Right atrium auricular region (tissue), 2 donors: ENCODE results near the gene ERC2. TPM values are rescaled to one million over a fixed set of nuclear protein-coding genes. Genes with fewer than 3 reads are reported as not detected.

ENCODE experiments used
- DNase-seq: peaks from one replicate; pipeline ENCODE4 v3.0.0-alpha.2; 2019; ENCODE audit warnings: low spot score
- H3K27ac ChIP-seq, 2 donors: fragments of 200-600 bp; sonication (generic); 1 replicate in 1 of 2; 2 replicates in 1 of 2; pipeline ENCODE4 v1.5.1; 2016 to 2019
- H3K27me3 ChIP-seq, 2 donors: fragments of 200-600 bp; sonication (generic); one replicate each; pipeline versions ENCODE4 v1.5.1 to v1.6.0; 2017 to 2019
- H3K36me3 ChIP-seq: fragments of 200-600 bp; sonication (generic); one replicate; pipeline ENCODE4 v1.5.1; 2016
- H3K4me1 ChIP-seq, 2 donors: fragments of 200-600 bp; sonication (generic); one replicate each; pipeline versions ENCODE4 v1.5.1 to v1.6.0; 2017 to 2019
- H3K4me3 ChIP-seq, 2 donors: fragments of 200-600 bp; sonication (generic); 1 replicate in 1 of 2; 2 replicates in 1 of 2; pipeline ENCODE4 v1.5.1; 2017 to 2019; ENCODE audit warnings: mild to moderate bottlenecking in 1 of 2, moderate library complexity in 1 of 2
- H3K9me3 ChIP-seq, 2 donors: fragments of 200-600 bp; sonication (generic); one replicate each; pipeline ENCODE4 v1.5.1; 2019
- total RNA-seq, 2 donors: library from RNA; depleted of rRNA; stranded (reverse); fragments of >200 nt; gene quantifications; one replicate each; pipeline ENCODE4 v1.1.0, GENCODE V29; 2016
- TF ChIP-seq, protein P1 (sequence below), 2 donors: fragments of 200-600 bp; sonication (generic); IDR thresholded peaks; one replicate each; pipeline ENCODE4 v1.5.1; 2019; ENCODE audit warnings: antibody characterized with exemption in 2 of 2

ERC2 gene
- total RNA-seq, 2 donors from 2014 or later = 2.9 to 4.0 TPM

DNA sequence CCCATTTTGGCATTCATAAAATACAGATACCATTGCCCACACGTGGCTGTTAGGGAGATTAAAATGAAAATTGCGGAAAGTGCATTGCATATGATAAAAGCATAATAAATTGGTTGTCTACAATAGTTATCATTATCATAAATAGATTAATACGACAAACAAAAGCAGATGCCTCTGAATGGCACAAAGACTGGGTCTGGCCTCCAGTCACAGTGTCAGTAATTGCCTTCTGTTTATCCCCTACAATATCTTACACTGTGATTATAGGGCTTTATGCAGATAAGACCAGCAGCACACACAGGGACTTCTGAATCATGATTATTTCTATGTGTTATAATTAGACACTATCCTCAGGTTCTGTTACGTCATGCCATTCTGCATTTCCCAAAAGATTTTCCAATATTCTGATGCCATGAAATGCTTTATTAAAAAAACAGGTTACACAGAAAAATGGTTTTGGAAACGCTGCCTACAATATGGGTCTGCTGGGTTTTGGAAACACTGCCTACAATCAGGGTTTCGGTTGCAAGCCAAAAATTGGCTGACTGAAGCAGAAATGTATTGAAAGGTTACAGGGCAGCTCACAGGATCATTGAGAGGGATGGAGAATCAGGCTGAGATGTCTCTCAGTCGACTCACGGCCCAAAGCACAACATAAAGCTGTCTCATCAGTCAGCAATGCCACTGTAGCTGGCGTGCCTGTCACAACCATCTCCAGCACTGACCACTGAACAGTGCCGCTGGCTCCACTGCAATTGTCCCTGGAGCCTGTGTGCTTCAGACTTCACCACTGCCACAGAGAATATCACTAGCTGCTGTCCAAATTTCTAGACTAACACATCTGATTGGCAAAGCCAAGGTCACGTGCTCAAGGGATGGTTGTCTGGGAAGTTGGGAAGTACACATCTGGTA lies 248.1 kb downstream of the ERC2 start:
- no peaks in the 10 kb centered on the region for H3K36me3 ChIP-seq
- DNase-seq = no peak
- no peaks in the 10 kb centered on the region for H3K27me3 ChIP-seq
- no peak overlapping the region for H3K4me3 ChIP-seq
- no peaks in the 10 kb centered on the region for H3K4me1 ChIP-seq
- no peaks in the 10 kb centered on the region for H3K9me3 ChIP-seq
- TF ChIP-seq, protein P1, sequence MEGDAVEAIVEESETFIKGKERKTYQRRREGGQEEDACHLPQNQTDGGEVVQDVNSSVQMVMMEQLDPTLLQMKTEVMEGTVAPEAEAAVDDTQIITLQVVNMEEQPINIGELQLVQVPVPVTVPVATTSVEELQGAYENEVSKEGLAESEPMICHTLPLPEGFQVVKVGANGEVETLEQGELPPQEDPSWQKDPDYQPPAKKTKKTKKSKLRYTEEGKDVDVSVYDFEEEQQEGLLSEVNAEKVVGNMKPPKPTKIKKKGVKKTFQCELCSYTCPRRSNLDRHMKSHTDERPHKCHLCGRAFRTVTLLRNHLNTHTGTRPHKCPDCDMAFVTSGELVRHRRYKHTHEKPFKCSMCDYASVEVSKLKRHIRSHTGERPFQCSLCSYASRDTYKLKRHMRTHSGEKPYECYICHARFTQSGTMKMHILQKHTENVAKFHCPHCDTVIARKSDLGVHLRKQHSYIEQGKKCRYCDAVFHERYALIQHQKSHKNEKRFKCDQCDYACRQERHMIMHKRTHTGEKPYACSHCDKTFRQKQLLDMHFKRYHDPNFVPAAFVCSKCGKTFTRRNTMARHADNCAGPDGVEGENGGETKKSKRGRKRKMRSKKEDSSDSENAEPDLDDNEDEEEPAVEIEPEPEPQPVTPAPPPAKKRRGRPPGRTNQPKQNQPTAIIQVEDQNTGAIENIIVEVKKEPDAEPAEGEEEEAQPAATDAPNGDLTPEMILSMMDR (IDR thresholded peaks at IDR 0.05) = no peak
- no peak overlapping the region for H3K27ac ChIP-seq

DNA sequence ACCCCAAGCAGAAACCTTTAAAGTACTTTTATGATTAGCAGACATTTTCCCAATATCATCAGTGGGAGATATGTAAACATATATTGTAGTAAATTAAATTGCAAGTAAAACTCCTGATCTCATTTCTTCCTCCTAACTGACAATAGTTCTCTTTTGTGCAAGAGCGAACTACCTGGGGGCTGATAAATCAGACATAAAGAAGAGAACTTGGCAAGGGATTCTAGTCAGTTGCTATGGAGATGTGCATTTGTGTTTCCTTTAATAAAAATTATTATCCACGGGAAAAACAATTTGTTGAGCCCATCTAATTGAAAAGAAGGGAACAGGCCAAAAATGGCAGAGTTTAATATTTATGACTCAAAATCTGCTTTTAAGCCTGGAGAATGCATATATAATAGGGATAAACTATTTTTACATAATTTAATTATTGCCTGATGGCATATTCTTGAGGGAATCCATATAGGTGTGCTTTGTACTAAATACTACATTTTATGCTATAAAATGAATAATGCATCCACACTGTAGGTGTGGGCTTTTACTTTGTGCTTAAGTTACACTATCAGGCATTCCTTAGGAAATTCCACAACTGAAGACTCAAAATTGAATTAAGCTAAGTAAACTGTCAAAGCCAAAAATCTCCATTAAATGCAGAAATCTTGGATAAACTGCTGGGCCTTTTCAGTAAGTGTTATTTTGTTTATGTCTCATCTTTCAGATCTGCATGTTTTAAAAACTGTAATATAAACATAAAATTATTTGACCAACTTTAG lies 258.1 kb downstream of the ERC2 start:
- no peaks in the 10 kb centered on the region for H3K36me3 ChIP-seq
- TF ChIP-seq, protein P1 (IDR thresholded peaks at IDR 0.05) = no peak

DNA sequence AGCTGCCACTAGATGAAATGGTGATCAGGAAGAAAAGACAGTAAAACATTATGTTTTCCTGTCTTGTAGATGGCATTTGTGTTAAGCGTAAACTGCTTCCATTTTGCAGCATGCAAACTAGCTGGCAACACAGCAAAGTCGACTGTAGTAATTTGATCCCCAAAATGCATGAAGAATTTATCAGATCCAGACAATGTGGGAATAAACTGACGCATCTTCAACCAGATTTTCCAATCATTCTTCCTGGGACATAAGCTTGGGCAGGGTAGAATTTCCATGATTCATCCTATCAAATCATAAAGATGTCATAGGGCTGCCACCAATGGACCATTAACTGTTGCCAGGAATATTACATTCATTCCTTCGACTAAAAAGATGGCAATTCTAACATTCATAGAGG lies 260.3 kb downstream of the ERC2 start:
- H3K36me3 ChIP-seq = no peaks in the 10 kb centered on the region
- DNase-seq = no peak
- TF ChIP-seq, protein P1 (IDR thresholded peaks at IDR 0.05) = no peak
- no peaks in the 10 kb centered on the region for H3K4me1 ChIP-seq
- H3K9me3 ChIP-seq = peaks cover 0 to 10% of the 10 kb centered on the region in 2 donors
- H3K27ac ChIP-seq = no peak overlapping the region
- no peak overlapping the region for H3K4me3 ChIP-seq
- no peaks in the 10 kb centered on the region for H3K27me3 ChIP-seq

More for the DNA sequence above, 258.1 kb downstream of the ERC2 start:
- DNase-seq = no peak
- Histone ChIP-seq H3K27ac (no peak overlapping the region), H3K27me3 (no peaks in the 10 kb centered on the region), H3K4me3 (no peak overlapping the region), H3K9me3 (peaks cover 0 to 12% of the 10 kb centered on the region in 2 donors), H3K4me1 (no peaks in the 10 kb centered on the region)

DNA sequence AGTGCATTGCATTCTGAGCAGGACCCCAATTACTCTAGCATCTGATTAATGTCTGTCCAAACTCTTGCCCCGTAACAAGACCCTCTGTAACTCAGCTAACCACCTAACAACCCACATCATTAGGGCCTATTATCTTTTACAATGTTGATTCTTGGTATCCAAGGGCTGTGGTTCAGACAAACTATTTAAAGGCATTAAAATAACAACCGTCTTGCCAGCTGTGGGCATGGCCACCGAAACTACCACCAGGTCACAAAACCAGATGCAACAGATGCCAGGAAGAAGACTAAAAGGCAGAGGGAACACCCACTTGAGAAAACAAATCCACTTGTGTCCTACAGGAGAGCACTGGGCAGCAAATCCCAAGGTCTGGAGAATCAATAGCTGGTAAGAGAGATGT lies 262.9 kb downstream of the ERC2 start:
- TF ChIP-seq, protein P1 (IDR thresholded peaks at IDR 0.05) = no peak
- Histone ChIP-seq H3K9me3 (no peaks in the 10 kb centered on the region), H3K4me3 (no peak overlapping the region), H3K36me3 (no peaks in the 10 kb centered on the region), H3K4me1 (no peaks in the 10 kb centered on the region), H3K27me3 (no peaks in the 10 kb centered on the region), H3K27ac (no peak overlapping the region)
- no peak for DNase-seq

DNA sequence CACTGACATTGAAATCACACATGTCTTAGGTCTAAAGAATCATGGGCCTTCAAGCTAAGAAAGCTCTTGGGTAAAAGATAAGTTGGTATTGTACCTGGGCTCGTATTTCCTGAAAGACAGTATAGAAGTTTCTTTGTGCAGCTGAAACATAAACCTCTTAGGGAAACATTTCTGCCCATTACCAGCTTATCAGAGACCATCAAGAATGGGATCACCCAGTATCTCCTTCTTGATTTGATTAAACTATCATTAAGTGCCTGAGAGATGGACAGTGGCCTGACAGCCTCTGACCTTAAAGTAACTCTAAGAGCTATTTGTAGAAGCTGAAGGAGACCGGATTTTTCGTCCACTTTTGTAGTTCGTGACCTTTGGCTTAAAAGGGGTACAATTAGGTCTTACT lies 265.3 kb downstream of the ERC2 start:
- TF ChIP-seq, protein P1 (IDR thresholded peaks at IDR 0.05) = no peak
- no peaks in the 10 kb centered on the region for H3K9me3 ChIP-seq
- no peaks in the 10 kb centered on the region for H3K36me3 ChIP-seq
- no peak overlapping the region for H3K4me3 ChIP-seq
- no peaks in the 10 kb centered on the region for H3K4me1 ChIP-seq
- no peak for DNase-seq
- no peak overlapping the region for H3K27ac ChIP-seq
- H3K27me3 ChIP-seq = no peaks in the 10 kb centered on the region
